Measurements from ENCODE around the gene HMGN4. TPM values are rescaled to one million over a fixed set of nuclear protein-coding genes. Genes with fewer than 3 reads are reported as not detected.
A peak's percentile ranks its signal among the peaks of the same experiment; 100 is the strongest.

The HMGN4 gene
- total and polyA plus RNA-seq, 2 of the 8 experiments (the other 6 are each of a cell fraction or from before 2014, with no cell fraction given): 23.4 to 66.4 TPM

DNA sequence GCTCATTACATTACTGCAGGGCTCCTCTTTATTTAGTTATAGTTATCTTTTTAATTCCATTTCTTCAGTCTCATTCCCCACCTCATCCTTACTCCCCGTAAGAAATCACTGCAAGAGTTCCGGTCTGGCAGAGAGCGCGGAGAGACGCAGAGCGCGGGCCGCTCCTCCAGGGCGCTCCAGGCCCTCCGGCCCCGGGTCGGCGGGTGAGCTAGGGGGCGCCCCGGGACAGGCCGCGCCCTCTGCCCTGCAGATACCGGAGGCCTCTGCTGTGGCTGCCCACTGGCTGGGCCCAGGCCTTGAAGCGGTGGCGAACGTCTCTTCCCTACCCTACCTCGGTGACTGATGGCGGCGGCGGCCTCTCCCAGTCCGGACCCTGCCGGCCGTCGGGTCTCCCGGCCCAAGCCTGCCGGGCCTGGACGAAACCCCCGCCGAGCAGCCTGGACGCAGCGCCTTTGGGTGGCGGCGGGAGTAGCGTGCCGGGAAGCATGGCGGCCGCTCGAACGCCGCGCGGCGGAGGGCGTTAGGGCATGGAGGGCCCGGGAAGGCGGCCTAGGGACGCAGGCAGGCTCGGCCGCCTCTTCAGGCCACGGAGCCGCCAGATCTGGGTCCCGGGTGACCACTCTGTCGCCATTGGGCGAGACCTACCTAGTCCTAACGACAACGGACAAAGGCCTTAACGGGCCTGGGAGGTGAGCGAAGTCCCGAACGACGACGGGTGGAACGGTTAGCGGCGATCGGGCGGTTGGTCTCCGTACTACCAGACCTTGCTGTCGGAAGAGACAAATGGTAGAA lies 16.4 kb upstream of the HMGN4 start (continued):
- TF ChIP-seq, protein P1, sequence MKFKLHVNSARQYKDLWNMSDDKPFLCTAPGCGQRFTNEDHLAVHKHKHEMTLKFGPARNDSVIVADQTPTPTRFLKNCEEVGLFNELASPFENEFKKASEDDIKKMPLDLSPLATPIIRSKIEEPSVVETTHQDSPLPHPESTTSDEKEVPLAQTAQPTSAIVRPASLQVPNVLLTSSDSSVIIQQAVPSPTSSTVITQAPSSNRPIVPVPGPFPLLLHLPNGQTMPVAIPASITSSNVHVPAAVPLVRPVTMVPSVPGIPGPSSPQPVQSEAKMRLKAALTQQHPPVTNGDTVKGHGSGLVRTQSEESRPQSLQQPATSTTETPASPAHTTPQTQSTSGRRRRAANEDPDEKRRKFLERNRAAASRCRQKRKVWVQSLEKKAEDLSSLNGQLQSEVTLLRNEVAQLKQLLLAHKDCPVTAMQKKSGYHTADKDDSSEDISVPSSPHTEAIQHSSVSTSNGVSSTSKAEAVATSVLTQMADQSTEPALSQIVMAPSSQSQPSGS (IDR thresholded peaks at IDR 0.05; ENCODE audit: low read length): no peak
- TF ChIP-seq SP2 (IDR thresholded peaks at IDR 0.05; ENCODE audit: low read length): no peak
- TF ChIP-seq CREB1 (IDR thresholded peaks at IDR 0.05): 0 out of 2 replicates have a peak, but pooled peaks have one; percentile 33
- TF ChIP-seq SAP30 (IDR thresholded peaks at IDR 0.05; ENCODE audit: insufficient read depth, insufficient replicate concordance, low read length): peak; percentile 79
- TF ChIP-seq BACH1 (IDR thresholded peaks at IDR 0.05; ENCODE audit: low read length): no peak
- no peak for TF ChIP-seq ZNF274 (IDR thresholded peaks at IDR 0.05; ENCODE audit: borderline replicate concordance, extremely low read depth, low read length)
- TF ChIP-seq NANOG (IDR thresholded peaks at IDR 0.05; ENCODE audit: insufficient read depth, low read depth, low read length, poor library complexity, severe bottlenecking): no peak
- TF ChIP-seq NRF1 (IDR thresholded peaks at IDR 0.05; ENCODE audit: low read depth, low read length): no peak
- no peak for TF ChIP-seq SUZ12 (IDR thresholded peaks at IDR 0.05; ENCODE audit: low read length)
